Measurements from ENCODE around the gene SLC29A4.
"Not testable (repeated sequence)": the region's sequence is repeated elsewhere in the genome, so short reads cannot be mapped to it uniquely, and the experiment has no call there.

SLC29A4 gene

DNA sequence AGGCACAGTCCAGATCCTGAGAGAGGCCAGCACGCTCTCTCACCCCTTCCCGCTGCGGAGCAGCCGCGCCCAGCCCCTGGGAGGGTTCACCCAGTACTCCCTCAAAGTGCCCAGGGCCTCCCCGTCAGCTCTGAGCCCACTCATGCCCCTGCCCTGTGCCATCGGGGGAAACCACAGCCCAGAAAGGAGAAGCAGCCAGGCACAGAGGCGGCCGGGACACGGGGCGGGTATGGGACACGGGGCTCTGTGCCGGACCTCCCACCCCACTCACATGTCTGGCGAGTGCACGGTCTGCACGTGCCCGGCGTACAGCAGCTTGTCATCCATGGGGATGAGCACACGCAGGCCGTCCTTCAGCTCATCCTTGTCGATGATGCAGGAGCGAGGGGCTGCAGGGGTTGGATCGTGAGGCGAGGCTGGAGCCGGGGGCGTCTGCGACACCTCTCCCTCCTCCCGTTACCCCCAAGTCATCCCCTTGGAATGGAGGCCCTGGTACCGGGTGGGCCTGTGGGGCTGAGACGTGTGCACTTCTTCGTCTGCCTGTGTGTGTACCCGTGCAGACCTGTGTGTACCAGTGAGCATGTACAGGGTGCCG, 38.2 kb downstream of the SLC29A4 start:
- in situ Hi-C loops (cut with MboI; ENCODE audit: low sequenced_read_pairs): no loop called here

DNA sequence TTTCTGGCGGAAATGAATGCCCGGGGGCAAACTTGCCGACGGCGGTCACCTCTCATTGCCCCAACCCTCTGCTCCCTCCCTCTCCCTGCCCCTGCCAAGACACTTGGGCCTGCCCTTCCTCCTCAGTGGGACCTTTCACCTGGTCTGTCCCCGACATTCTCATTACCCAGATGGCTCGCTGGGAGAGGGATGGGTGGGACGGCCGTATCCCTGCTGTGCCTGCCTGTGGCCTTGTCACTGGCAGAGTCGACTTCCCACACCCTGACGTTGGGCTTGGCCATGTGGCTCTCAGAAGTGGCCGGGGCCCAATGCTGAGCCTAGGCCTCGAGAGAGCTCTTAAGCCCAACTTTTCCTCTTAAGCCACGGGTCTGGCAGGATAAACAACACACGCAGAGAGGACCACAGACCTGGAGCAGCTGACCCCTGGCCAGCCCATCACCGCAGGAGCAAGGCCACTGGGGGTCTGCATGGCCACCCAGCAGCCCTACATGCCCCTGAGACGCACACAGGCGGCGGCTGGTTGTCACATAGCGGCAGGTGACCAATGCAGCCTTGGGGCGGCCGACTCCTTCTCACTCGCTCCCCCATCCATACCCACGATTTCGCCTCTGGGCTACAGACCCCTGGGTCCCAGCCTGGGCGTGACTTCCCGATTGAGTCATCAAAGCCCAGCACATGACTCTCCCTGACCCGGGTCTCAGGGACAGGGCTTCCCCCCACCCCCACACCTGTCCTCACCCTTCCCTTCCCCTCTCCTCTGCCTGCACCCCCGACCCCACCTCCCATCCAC, 40.1 kb downstream of the SLC29A4 start:
- in situ Hi-C loops (cut with MboI; ENCODE audit: low sequenced_read_pairs): no loop called here

DNA sequence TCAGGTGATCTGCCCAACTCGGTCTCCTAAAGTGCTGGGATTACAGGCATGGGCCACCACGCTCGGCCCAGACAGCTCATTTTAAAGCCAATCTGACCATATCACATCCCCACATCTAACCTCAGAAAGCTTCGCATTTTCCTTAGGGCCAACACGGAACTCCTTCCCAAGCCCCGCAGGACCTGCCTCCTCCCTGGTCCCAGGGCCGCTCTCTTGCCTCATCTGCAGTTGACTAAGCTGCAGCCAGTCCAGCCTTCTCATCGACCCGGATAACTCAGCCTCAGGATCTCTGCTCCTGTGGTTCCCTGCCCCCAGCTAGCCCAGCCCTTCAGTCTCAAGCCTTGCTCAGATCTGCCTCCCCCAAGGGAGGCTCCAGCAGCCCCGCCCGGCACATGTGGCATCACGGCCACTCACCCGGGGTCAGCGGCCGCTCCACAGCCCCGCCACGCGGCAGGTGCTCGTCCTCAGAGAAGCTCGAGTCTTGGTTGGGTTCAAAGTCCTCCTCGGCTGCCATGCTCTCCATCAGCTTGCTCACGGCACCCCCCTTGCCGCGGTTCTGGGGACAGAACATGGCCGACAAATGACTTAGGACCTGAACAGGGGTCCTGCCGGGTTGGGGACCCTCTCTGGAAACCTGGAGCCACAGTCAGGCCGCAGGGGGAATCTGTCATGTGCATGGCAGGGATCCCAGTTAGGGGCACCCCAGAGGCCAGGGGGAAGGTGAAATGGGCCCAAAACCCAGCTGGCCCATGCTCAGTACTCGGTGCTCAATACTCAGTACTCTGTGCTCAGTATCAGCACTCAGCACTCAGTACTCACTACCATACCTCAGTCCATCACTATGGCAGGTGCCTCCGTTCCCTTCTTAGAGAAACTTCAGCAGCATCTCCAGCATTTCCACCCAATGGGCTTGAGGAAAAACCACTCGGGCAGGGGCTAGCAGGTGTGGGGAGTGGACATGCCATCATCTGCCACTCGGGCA, 41.3 kb downstream of the SLC29A4 start:
- in situ Hi-C loops (cut with MboI; ENCODE audit: low sequenced_read_pairs): not testable (repeated sequence)

DNA sequence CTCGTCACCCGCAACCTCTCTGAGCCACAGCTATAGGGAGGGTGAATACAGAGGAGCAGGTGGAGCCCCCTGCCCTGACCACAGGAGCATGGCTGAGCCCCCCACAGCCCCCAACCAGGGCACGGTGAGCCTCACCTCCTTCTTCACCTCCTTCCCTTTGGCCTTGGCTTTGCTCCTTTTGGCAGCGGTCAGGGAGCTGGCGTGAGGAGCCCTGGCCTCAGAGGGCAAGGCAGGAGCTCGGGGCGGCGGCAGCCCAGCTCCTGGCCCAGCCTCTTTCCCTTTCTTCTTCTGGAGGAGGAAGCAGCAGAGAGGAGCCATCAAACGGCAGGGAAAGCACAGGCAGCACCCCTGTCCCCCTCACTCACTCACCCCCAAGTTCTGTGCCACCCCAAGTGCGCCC, 42.2 kb downstream of the SLC29A4 start:
- in situ Hi-C loops (cut with MboI; ENCODE audit: low sequenced_read_pairs): no loop called here

DNA sequence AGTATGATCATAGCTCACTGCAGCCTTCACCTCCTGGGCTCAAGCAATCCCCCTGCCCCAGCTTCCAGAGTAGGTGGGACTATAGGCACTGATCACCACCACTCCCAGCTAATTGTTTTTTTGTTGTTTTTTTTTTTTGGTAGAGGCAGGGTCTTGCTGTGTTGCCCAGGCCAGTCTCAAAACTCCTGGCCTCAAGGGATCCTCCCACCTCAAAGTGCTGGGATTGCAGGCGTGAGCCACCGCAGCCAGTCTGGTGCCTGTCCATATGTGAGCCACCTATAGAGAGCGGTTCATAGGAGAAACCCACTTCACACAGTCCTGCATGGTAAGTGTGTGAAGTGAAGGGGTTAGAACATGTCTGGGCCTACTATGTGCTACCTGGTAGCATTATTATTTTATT, 47.5 kb downstream of the SLC29A4 start:
- in situ Hi-C loops (cut with MboI; ENCODE audit: low sequenced_read_pairs): no loop called here

DNA sequence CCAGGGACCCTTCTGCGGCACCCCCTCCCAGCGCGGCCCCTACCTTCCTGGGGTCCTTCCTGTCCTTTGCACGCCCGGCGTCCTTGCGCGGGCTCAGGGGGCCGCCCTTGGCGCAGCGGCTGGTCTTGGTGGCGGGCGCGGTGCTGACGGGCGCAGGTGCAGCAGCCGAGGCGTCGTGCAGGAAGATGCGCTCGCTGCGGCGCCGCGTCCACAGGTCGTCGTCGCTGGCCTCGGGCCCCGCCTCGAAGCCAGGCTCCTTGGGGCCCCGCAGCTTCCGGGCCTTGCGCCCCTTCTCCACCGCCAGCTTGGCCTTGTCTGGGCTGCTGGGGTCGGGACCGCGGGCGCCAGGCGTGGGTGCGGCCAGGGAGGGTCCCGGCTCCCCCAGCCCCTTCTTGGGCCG, 49.8 kb downstream of the SLC29A4 start:
- in situ Hi-C loops (cut with MboI; ENCODE audit: low sequenced_read_pairs): no loop called here

DNA sequence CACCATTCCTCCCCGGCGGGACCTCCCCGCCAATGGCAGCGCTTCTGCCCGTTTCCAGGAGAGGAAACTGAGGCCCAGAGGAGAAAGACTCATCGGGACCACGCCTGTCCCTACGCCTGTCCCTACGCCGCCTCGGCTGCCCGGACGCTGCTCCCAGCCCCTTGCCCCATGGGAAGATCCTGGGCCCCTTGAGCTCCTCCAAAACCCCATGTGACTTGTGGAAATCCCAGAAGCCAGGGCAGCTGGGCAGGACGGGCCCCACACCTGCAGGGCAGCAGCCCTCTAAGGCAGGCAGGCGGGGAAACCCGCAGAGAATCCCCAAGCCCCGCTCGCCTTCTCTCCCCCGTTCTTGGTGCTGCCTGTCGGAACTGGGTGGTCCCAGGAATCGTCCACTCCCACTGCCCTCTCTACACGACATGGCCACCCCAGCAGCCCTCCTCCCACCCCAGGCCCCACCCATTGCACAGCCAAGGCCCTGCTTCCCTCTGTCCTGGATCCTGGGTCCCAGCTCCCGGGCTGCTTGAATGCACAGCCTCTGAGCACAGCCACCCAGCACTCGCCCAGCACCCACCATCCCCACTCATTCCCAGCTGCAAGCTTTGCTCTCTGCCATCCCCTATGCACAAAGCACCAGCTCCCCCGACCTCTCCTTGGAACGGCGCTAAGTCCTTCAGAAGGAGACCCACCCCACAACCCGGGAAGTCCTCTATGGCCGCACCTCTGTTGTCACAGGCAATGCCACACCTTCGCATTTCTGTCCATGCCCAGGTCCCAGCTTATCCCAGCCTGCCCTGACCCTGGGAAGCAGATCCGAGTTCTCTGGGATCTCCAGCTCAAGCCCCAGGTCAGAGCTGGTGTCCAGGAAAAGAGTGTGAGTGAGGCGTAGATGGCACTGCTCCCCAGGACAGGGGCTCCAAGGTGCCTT, 50.6 kb downstream of the SLC29A4 start:
- in situ Hi-C loops (cut with MboI; ENCODE audit: low sequenced_read_pairs): no loop called here

DNA sequence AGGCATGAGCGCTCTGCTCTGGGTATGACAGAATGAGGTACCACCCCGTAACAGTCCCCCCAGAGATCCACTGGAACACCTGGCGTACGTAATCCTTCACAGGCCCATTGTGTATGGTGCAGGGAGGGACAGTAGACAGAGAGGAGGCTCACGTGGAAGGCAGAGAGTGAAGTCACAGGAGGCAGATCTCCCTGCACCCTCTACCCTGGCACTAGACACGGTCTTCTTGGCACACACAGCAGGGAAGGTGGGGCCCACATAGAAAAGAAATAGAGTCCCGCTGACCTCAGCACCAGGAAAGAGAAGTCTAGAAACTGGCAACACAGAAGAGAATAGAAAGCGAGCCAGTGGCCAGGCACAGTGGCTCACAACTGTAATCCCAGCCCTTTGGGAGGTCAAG, 51.9 kb downstream of the SLC29A4 start:
- in situ Hi-C loops (cut with MboI; ENCODE audit: low sequenced_read_pairs): no loop called here

DNA sequence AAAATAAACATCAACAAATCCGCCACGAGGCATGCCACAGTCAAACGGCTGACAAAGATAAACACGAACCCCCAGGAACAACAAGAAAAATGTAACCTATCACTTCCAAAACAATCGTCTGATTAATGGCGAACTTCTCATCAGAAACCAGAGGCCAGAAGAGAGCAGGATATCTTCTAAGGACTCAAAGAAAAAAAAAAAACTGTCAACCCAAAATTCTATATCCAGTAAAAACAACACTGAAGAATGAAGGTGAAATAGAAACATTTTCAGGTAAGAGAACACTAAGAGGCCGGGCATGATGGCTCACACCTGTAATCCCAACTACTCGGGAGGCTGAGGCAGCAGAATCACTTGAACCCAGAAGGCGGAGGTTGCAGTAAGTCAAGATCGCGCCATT, 54.3 kb downstream of the SLC29A4 start:
- in situ Hi-C loops (cut with MboI; ENCODE audit: low sequenced_read_pairs): no loop called here

DNA sequence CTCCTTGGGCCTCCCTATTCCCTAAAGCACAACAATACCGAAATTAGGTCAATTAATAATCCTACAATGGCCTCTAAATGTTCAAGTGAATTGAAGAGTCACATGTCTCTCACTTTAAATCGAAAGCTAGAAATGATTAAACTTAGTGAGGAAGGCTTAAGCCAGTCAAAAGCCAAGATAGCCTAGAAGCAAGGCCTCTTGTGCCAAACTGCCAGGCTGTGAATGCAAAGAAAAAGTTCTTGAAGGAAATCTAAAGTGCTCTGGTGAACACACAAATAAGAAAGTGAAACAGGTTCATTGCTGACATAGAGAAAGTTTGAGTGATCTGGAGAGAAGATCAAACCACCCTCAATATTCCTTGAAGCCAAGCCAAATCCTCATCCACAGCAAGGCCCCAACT, 57.2 kb downstream of the SLC29A4 start:
- in situ Hi-C loops (cut with MboI; ENCODE audit: low sequenced_read_pairs): no loop called here

DNA sequence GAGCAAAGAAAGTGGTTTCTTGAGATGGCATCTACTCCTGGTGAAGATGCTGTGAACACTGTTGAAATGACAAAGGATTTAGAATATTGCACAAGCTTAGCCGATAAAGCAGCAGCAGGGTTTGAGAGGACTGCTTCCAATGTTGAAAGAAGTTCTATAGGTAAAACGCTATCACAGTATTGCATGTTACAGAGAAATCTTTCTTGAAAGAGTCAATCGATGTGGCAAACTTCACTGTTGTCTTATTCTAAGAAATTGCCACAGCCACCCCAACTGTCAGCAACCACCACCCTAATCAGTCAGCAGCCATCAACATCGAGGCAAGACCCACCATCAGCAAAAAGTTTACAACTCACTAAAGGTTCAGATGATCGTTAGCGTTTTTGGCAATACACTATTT, 59.9 kb downstream of the SLC29A4 start:
- in situ Hi-C loops (cut with MboI; ENCODE audit: low sequenced_read_pairs): no loop called here

DNA sequence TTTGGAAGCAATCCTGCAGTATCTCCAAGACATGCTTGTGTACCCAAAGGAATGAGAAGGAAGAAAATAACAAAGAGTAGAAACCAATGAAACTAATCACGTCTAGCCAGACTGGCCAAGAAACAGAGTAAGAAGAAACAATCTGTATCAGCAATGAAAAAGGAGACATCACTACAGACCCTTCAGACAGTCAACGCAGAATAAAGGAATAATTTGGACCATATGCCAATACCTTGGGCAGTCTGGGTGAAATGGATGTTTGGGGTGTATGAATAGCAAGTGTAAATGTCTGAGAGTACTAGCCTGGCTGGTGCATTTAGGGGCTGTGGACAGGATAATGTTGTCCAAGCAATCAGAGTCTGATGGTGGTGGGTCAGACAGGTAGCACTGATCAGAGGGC, 61.1 kb downstream of the SLC29A4 start:
- in situ Hi-C loops (cut with MboI; ENCODE audit: low sequenced_read_pairs): no loop called here

DNA sequence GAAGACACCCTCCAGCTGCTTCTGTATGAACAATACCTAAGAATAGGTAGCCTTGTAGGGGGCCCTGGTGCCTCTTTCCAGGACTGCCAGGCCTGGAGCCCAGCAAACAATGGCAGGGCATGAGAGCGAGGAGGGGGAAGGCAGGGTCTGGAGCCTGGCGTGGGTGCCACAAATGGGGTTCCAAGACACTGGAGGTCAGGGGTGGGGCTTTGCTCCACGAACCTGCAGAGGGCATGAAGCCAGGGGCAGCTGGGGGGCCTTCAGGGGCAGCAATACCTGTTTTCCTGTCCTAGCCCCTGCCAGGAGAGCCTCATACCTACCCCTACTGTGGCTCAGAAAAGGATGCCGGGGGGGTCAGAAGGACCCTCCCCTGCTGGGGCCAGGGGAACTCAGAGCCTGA, 61.6 kb downstream of the SLC29A4 start:
- in situ Hi-C loops (cut with MboI; ENCODE audit: low sequenced_read_pairs): no loop called here

DNA sequence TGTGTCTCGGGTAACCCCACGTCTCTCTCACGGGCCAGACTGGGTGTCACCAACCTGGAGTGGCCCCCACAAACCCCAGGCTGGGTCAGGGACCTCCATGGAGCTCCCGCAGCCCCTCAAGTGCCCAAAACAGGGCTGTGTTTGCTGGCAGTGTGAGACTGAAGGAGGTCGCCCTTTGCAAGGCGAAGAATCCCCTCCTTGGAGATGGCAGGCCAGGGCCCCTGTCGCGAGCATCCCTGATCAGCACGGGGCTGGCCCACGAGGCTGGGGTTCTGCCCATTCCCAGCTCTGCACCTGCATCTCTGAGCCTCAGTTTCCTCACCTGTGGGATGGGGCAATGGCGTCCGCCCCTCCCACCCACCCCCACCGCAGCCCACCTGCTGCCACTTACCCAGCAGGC, 62.4 kb downstream of the SLC29A4 start:
- in situ Hi-C loops (cut with MboI; ENCODE audit: low sequenced_read_pairs): no loop called here

DNA sequence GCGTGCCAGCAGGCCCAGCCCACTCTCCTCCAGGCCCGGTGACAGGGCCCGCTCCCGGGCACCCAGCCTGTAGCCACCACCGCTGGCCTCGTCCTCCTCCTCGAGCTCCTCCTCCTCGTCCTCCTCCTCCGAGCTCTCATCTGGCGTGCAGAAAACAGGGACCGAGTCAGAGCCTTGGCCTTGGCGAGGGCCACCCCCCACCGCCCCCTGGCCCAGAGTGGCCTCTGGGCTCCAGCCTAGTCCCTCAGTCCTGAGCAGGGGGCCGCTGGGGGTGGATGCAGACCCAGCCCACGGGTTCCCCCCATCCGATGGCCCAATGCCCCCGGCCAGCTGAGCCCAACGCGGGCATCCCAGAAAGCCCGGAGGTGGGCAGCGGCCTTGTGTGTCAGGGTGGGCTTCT, 62.9 kb downstream of the SLC29A4 start:
- in situ Hi-C loops (cut with MboI; ENCODE audit: low sequenced_read_pairs): no loop called here

DNA sequence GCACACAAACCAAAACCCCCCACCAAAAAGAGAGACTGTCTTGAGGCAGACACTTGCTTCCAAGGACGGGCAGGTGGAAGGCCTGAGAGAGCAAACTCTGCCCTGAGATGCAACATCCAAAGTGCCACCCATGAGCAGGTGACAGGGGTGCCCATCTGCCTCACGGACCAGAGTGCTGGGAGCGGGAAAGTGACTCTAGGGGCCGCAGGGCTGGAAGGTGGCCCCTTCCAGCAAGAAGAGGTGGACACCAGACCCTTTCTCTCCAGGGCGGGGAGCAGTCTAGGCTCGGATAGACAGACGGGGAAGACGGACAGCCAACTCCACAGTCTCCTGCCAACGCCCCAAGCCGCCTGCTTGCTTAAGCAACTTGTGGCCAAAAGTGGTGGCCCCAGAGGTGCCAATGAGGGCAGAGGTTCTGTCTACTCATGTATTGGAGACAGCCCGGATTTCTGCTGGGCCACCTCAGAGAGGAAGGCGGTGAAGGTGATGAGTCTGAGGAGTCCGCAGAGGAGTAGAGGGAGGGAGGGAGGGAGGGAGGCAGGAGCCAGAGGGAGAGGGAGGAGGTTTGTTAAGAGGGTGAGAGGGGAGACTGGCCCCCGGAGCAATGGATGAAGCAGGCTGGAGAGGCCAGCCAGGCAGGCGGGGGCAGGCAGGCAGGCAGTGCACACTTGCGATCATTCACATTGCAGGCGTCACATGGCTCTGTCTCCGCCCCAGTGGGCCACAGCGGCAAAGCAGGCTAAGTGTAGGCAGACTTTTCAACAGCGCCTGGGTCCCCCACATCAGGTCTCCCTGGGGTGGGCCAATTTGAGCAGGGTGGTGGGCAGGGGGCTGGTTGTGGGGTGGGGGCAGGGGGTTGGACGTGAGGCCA, 65.6 kb downstream of the SLC29A4 start:
- in situ Hi-C loops (cut with MboI; ENCODE audit: low sequenced_read_pairs): no loop called here

DNA sequence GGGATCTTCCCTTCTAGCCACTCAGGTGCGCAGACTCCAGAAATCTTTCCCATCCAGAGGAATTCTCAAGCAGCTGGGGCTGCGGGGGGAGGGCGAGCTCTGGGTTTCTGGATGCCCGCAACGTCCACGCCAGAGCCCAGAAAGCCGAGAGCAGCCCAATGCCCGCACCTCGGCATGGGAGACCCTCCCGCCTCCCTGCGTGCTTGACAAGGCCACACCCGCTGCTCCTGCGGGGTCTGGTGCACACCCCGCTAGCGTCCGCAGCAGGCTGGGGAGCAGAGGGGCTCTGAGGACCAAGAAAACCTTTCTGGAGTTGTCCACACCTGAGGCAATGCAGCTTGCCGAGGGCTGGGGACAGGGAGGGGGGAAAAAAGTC, 66.2 kb downstream of the SLC29A4 start:
- in situ Hi-C loops (cut with MboI; ENCODE audit: low sequenced_read_pairs): no loop called here

DNA sequence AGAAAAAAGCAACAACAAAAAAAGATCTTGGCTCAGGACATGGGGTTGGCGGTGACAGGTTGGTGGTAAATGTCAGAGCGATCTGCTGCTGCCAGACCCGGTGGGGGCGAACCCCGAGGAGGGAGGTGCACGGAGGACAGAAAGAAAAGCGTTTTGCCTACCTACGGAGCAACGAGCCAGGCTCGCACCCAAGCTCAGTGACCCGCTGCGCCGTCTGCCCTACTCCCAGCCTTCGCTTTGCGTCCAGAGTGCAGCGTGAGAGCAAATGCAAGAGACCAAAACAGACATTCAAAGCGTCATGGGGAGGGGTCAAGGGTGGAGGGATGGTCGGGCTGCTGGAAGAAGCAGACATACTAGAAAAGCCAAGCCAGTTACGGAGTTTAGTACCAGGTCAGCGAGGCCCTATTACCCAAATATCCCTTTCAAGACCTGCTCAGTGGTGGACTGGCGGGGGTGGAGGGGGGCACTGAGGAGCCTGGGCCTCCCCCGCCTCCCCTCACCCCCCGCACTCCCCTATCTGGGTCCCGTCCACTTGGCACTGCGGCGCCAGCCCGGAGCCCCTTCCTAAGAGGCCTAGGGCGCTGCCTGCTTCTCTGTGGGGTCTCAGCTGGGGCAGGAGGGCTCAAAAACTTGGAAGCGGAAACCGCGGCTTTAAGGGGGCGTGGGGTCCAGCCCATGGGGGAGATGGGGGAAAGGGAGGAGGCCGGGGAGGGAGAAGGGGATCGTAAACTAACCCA, 66.9 kb downstream of the SLC29A4 start:
- in situ Hi-C loops (cut with MboI; ENCODE audit: low sequenced_read_pairs): no loop called here

DNA sequence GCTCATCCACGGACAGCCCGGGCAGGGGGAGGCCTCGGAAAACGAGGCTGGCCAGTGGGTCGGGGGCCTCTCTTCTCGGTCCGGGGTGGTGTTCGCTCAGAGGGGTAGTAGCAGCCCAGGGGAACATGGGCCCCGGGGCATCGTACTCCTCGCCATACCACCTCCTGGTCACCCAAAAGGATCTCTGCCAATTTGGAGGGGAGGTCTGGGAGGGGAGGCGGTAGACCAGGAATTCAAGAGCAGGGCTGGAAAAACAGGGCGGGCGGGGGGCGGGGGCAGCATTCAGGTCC, 67.4 kb downstream of the SLC29A4 start:
- in situ Hi-C loops (cut with MboI; ENCODE audit: low sequenced_read_pairs): no loop called here

Measured in HL-60/S4 treated with retinoic acid at 250 ng/mL for 4 days and 3 days (cell line).